Stimulated activated CD4-positive, alpha-beta T cell treated with anti-CD3 and anti-CD28 coated beads, Interleukin-4, amount 100 ng/mL, for 4 hours (primary cell): Measurements from ENCODE around the gene SRD5A1.

ENCODE experiments used
- DNase-seq, 2 experiments: peaks; one replicate each; pipeline ENCODE4 v3.0.0-alpha.2; 2020

SRD5A1 gene

GRCh38 chr5:6687505-6687904 lies 54.3 kb downstream of the SRD5A1 start:
- no peak for DNase-seq

- no peak for DNase-seq
Measured at GRCh38 chr5:6692906-6693305, 59.7 kb downstream of the SRD5A1 start.

DNA sequence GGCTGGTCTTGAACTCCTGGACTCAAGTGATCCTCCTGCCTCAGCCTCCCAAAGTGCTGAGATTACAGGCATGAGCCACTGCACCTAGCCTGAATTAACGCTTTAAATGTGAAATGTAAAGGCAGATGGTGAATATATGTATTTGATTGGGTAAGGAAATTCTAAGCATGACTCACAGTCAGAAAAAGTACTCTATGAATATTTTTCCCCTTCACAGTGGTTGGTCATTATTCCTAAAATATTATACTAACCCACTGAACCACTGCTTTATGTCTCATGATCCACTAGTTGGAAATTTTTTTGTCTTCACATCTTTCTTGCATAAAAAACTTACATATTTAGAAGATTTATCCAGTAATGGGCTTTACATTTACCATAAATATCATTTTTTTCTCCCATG lies 65.5 kb downstream of the SRD5A1 start:
- DNase-seq, result no peak

DNA sequence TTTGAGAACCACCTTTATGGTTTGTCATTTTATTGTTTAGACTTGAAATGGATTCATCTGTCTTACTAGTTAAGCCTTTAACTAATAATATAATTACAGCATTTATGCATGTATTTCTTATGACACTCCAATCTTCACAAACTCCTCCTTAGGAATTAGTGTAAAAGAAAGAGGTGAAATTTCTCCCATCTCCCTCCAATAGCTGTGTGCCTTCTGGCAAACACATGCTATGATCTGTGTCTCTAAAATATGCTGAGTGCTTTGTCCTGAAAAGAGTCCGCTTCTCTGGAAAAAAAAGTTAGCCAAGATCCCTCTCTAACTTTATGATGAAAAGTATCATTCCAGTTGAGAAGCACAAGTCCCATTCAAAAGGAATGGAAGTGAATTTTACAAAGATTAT lies 66.1 kb downstream of the SRD5A1 start:
- DNase-seq, result no peak

GRCh38 chr5:6700074-6700684 lies 66.9 kb downstream of the SRD5A1 start:
- no peak for DNase-seq

- DNase-seq, result no peak
Measured at GRCh38 chr5:6700685-6701355, 67.6 kb downstream of the SRD5A1 start.

DNA sequence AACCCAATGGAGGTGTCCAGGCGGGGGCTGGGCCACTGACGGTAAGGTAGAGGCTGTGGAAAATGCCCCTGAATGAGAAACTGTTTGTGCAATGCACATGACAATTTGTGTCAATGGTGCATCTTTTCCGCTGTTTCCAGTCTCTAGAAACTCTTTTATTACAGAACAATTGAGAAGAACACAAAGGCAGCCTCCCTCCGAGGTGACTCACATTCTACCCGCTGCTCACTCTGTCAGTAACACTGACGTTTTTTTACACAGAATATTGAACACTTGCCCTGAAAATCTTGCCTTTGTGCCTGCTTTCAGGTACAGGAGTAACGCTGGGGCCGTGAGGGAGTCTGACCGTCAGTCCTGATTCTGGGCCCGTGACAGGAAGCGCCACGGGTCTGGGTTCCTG lies 68.3 kb downstream of the SRD5A1 start:
- no peak for DNase-seq

DNA sequence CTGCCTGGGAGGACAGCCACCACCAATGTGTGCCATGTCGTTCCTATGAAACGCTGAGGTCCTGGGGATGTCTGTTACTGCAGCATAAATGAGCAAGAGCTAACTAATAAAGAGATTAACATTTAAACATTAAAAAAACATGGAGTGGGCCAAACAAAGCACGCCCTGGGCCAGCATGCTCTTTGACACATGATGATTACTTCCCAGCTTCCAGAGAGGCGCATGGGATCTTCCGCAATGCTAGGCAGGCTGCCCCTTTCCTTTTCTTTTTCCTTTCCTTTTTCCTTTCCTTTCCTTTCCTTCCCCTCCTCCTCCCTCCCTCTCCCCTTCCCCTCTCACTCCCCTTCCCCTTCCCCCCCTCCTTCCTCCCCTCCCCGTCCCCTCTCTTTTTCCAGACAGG lies 69.4 kb downstream of the SRD5A1 start:
- DNase-seq, result no peak

DNA sequence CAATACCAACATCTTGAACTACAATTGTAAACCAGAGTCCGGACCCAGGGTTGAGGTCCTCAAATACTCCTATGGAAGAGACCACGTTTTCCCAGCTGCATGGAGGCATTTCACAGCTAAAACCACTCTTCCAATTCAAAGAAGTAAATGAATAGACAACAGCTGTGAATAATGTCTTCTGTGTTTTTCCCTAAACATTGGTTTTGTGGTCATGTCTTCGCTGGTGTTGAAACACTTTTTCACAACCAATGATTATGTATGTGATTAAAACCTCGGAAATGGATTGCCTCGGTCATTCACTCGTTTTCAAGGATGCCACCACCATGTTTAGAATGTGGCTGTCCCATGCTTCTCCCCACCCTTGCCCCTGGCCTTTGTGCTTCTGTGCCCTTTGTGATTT lies 70.6 kb downstream of the SRD5A1 start:
- DNase-seq, result no peak

- DNase-seq, result no peak
Measured at GRCh38 chr5:6704361-6704851, 71.2 kb downstream of the SRD5A1 start.

GRCh38 chr5:6705088-6705487 lies 71.8 kb downstream of the SRD5A1 start:
- DNase-seq, result no peak

- DNase-seq, result no peak
Measured at GRCh38 chr5:6705959-6706358, 72.7 kb downstream of the SRD5A1 start.

DNA sequence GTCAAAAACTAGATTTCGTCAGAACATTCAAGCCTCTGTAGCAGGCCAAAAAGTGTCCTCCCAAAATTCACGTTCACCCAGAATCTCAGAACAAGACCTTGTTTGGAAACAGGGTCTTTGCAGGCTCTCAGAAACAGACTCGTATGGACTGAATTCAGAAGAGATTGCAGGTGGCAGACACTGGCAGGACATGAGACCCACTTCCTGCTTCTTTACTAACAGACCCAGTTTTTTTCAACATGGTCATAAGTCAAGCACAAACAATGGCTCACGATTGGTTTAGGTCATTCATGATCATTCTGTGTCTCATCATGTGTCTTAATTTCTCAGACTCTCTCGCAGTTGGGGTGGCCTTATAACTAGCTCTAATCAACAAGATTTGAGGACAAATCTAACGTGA lies 74.6 kb downstream of the SRD5A1 start:
- no peak for DNase-seq

DNA sequence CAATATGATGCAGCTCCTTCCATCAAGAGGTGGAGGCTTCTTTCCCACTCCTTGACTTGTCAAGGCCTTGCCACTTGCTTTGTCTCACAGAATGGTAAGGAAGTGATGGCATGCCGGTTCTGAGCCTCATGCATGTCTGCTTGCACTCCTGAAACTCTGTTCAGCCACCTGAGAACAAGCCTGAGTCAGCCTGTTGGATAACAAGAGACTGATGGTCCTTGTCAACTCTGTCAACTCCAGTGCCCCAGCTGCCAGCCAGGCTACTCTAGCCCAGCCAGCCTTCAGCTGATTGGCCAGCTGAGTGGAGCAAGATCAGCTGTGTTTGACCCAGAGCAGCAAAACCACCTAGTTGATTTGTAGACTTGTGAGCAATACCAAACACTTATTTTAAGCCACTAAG lies 75.6 kb downstream of the SRD5A1 start:
- DNase-seq, result no peak

DNA sequence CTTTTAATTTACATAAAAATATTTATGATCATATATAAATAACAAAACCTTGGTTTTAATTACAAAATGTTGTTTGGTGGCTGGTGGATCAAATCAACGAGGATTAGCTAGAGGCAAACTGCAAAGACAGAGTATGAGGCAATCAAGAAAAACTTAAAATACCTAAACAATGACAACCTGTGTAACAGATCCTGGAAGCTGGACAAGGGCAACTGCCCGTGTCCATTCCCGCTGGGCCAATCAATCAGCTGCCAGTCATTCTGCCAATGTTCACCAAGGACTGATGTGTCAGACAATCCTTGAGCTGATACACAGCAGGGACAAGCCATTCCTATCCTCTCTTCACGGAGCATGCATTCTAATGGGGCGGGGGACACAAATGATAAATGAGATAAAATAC lies 76.8 kb downstream of the SRD5A1 start:
- no peak for DNase-seq

DNA sequence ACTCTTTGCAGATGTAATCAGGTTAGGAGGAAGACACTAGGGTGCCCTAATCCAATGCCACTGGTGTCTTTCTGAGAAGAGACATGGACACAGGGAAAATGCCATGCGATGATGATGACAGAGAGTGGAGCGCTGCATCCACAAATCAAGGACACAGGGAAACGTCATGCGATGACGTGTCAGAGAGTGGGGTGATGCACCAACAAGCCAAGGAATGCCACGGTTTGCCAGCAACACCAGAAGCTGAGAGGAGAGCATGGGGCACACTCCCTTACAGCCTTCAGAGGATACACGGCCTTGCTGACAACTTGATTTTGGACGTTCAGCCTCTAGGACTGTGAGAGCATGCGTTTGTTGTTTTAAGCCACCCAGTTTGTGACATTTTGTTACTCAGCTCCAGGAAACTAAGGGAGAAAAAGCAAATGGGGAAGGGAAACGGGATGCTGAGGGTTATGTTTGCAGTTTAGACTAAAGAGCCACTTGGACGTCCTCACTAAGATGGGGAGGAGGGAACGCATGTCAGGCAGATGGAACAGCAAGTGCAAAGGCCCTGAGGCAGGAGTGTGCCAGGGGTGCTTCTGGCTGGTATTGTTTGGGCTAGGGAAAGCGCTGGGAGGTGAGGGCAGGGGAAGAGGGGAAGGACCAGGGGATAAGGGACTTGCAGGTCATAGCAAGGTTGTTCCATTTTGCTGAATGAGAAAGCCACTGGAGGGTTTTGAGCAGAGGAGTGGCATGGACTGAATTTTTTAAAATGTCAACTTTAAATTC lies 77.5 kb downstream of the SRD5A1 start:
- DNase-seq, result no peak

DNA sequence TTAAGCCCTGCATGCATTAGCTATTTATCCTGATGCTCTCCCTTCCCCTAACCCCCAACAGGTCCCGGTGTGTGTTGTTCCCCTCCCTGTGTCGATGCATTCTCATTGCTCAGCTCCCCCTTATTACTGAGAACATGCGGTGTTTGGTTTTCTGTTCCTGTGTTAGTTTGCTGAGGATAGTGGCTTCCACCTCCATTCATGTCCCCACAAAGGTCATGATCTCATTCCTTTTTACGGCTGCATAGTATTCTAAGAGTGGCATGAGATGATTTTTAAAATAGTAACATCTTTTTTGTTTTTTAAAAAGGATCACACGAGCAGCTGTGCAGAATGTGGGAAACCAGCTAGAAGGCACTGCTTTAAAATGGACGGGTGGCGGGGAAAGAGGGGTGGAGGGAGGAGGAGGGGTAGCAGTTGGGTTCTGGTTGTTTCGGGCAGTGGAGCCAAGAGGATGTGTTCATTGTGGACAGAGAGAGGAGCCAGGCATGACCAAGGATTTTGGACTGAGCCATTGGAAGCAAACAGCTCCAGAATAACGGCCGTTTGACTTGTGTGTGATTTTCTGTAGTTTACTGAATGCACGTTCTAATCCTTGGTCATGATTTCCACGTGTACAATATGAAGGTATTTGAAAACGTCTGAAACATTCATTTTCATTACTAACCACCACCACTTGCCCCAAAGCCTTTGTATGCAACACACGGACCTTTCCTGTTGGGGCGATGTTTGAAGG lies 78.3 kb downstream of the SRD5A1 start:
- DNase-seq, result no peak

- DNase-seq, result peak; percentile 22 to 44
Measured at GRCh38 chr5:6712142-6712576, 78.9 kb downstream of the SRD5A1 start.

- peak; percentile 96 for DNase-seq
Measured at GRCh38 chr5:6712577-6713273, 79.5 kb downstream of the SRD5A1 start.

DNA sequence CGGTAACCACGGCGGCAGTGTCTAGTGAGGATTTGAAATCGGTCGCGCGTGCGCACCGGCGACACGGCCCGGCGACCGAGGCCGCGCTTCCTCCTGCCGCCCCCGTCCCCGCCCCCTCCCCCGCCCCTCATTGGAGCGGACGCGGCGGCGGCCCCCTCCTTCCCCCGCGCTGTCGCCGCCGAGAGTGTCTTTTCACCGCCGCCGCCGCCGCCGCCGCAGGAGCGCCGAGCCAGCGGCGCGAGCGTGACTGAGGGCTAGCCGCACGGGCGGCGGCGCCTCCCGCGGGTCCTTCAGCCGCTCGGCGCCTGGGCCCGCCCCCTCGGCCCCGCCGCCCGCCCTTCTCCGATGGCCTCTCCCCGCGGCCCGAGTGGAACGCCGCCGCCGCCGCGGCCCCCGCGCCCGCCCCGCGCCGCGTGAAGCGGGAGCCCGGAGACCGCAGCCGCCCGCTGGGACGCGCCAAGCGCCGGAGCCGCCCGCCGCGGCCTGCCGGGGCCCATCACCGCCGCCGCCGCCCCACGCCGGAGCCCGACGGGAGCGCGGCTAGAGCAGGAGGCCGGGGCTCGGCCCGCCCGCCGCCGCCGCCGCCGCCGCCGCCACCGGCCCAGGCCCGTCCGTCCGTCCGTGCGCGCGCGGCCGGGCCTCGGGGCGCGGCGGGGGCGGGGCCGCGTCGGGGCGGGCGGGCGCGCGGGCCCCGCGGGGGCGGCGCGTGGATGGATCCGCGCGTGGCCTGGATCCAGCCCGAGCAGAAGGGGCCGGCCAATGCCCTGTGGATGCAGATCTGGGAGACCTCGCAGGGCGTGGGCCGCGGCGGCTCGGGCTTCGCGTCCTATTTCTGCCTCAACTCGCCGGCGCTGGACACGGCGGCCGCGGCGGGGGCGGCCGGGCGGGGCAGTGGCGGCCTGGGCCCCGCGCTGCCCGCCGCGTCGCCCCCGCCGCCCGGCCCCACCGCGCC lies 80.3 kb downstream of the SRD5A1 start, which contains the start of gene TENT4A:
Gene TENT4A (plus strand): TSS at position 159 of the 952 bp plus-strand sequence. CDS start 552 bp downstream, at position 711.
- peak in 1 of 2 experiments; percentile 33 for DNase-seq
